Muscle of leg (tissue), 11 donors: ENCODE results near the gene ITGB5. TPM values are rescaled to one million over a fixed set of nuclear protein-coding genes. Genes with fewer than 3 reads are reported as not detected.
A peak's percentile ranks its signal among the peaks of the same experiment; 100 is the strongest.

Source experiments
- DNase-seq: peaks from one replicate; pipeline ENCODE4 v3.0.0; 2013
- H3K27ac ChIP-seq: one replicate; pipeline ENCODE4 v1.5.1; 2013; ENCODE audit warnings: mild to moderate bottlenecking, low read length, control low read depth
- H3K27me3 ChIP-seq: one replicate; pipeline ENCODE4 v1.6.1; 2013; ENCODE audit warnings: low read length; ENCODE audit not compliant: control insufficient read depth, insufficient read depth
- H3K36me3 ChIP-seq: one replicate; pipeline ENCODE4 v1.6.1; 2013; ENCODE audit warnings: low read length; ENCODE audit not compliant: control insufficient read depth, insufficient read depth
- H3K4me1 ChIP-seq: one replicate; pipeline ENCODE4 v1.6.1; 2013; ENCODE audit warnings: low read length; ENCODE audit not compliant: control insufficient read depth, insufficient read depth
- H3K4me3 ChIP-seq: one replicate; pipeline ENCODE4 v1.5.1; 2013; ENCODE audit warnings: low read length, control low read depth
- H3K9me3 ChIP-seq: replicated peaks from 2 replicates; pipeline ENCODE4 v1.6.1; 2013; ENCODE audit warnings: low read depth, low read length; ENCODE audit not compliant: control insufficient read depth
- WGBS: methylation state at CpG from one replicate; pipeline ENCODE4 v1.1.5; 2013; ENCODE audit warnings: missing lambda C conversion rate; ENCODE audit not compliant: insufficient coverage; 5-methylcytosine and 5-hydroxymethylcytosine counted together
- polyA plus RNA-seq, 8 donors: library from polyadenylated mRNA; unstranded; fragments of 120-200 nt; gene quantifications; one replicate each; pipeline versions ENCODE4 v1.2.1 to v1.2.3, GENCODE V29; 2013; ENCODE audit warnings: inconsistent platforms in 1 of 8, low replicate concordance in 1 of 8; ENCODE audit not compliant: insufficient read length in 8 of 8, insufficient read depth in 1 of 8
- total RNA-seq: library from RNA; stranded (reverse); fragments of 120-200 nt; gene quantifications from one replicate; pipeline ENCODE4 v1.2.4, GENCODE V29; 2013

ITGB5 gene
- total and polyA plus RNA-seq, 9 donors: 14.3 to 60.4 (median 30.6) TPM

- H3K9me3 ChIP-seq: no peaks in the 10 kb centered on the region
- WGBS: no CpG with 5 or more reads among the region's 2 CpGs
- H3K4me3 ChIP-seq: no peak overlapping the region
- no peak overlapping the region for H3K27ac ChIP-seq
- H3K27me3 ChIP-seq: no peaks in the 10 kb centered on the region
- peaks cover 25% of the 10 kb centered on the region for H3K4me1 ChIP-seq
- DNase-seq: no peak
- H3K36me3 ChIP-seq: no peaks in the 10 kb centered on the region
These were observed 50.1 kb downstream of the ITGB5 start for GRCh38 chr3:124837065-124837464.

GRCh38 chr3:124836448-124836847 is 50.7 kb downstream of the ITGB5 start:
- Histone ChIP-seq H3K4me1 (peaks cover 25% of the 10 kb centered on the region), H3K4me3 (no peak overlapping the region), H3K36me3 (no peaks in the 10 kb centered on the region), H3K27ac (no peak overlapping the region), H3K9me3 (no peaks in the 10 kb centered on the region), H3K27me3 (no peaks in the 10 kb centered on the region)
- DNase-seq: no peak
- no CpG with 5 or more reads among the region's 1 CpG for WGBS

GRCh38 chr3:124834723-124835718 is 52.1 kb downstream of the ITGB5 start:
- H3K9me3 ChIP-seq: no peaks in the 10 kb centered on the region
- peak overlapping the region; percentile 60 for H3K27ac ChIP-seq
- WGBS: 23% methylated on average over 16 of the region's 20 CpGs
- no peaks in the 10 kb centered on the region for H3K36me3 ChIP-seq
- no peak overlapping the region for H3K4me3 ChIP-seq
- no peaks in the 10 kb centered on the region for H3K27me3 ChIP-seq
- H3K4me1 ChIP-seq: peaks cover 25% of the 10 kb centered on the region
- DNase-seq: peak; percentile 80

- H3K27ac ChIP-seq: no peak overlapping the region
- 80% methylated on average over 2 of the region's 4 CpGs for WGBS
- no peak for DNase-seq
- peaks cover 25% of the 10 kb centered on the region for H3K4me1 ChIP-seq
- no peak overlapping the region for H3K4me3 ChIP-seq
- no peaks in the 10 kb centered on the region for H3K9me3 ChIP-seq
- H3K27me3 ChIP-seq: no peaks in the 10 kb centered on the region
- H3K36me3 ChIP-seq: no peaks in the 10 kb centered on the region
These were observed 53.3 kb downstream of the ITGB5 start for GRCh38 chr3:124833710-124834332.

GRCh38 chr3:124832782-124833709 is 54.1 kb downstream of the ITGB5 start:
- Histone ChIP-seq H3K4me1 (peaks cover 25% of the 10 kb centered on the region), H3K36me3 (no peaks in the 10 kb centered on the region), H3K27ac (no peak overlapping the region), H3K4me3 (no peak overlapping the region), H3K9me3 (no peaks in the 10 kb centered on the region), H3K27me3 (no peaks in the 10 kb centered on the region)
- WGBS: no CpG with 5 or more reads among the region's 1 CpG
- DNase-seq: peak; percentile 68

- no peaks in the 10 kb centered on the region for H3K36me3 ChIP-seq
- H3K9me3 ChIP-seq: no peaks in the 10 kb centered on the region
- H3K4me3 ChIP-seq: no peak overlapping the region
- H3K4me1 ChIP-seq: peaks cover 16% of the 10 kb centered on the region
- H3K27me3 ChIP-seq: no peaks in the 10 kb centered on the region
- H3K27ac ChIP-seq: no peak overlapping the region
- WGBS: 85% methylated on average over 2 of the region's 4 CpGs
- DNase-seq: no peak
These were observed 55.5 kb downstream of the ITGB5 start for GRCh38 chr3:124831628-124832199.

GRCh38 chr3:124829819-124830554 is 57.2 kb downstream of the ITGB5 start:
- Histone ChIP-seq H3K4me3 (no peak overlapping the region), H3K27me3 (no peaks in the 10 kb centered on the region), H3K9me3 (no peaks in the 10 kb centered on the region), H3K27ac (no peak overlapping the region), H3K4me1 (peaks cover 5% of the 10 kb centered on the region), H3K36me3 (no peaks in the 10 kb centered on the region)
- no CpG with 5 or more reads among the region's 6 CpGs for WGBS
- peak; percentile 62 for DNase-seq

GRCh38 chr3:124829178-124829818 is 57.9 kb downstream of the ITGB5 start:
- Histone ChIP-seq H3K27ac (no peak overlapping the region), H3K36me3 (no peaks in the 10 kb centered on the region), H3K27me3 (no peaks in the 10 kb centered on the region), H3K4me3 (no peak overlapping the region), H3K4me1 (no peaks in the 10 kb centered on the region), H3K9me3 (no peaks in the 10 kb centered on the region)
- 87% methylated on average over 13 of the region's 15 CpGs for WGBS
- DNase-seq: no peak
